VCaP (cell line): ENCODE measurements around the gene ZNF384.

ENCODE experiments used
- H3K27ac ChIP-seq: fragments of 450-650 bp; 2 replicates; pipeline ENCODE4 v1.5.1; 2017
- CTCF ChIP-seq: fragments of 450-650 bp; conservative IDR thresholded peaks from 2 replicates; pipeline ENCODE4 v1.5.1; 2017; ENCODE audit warnings: mild to moderate bottlenecking, moderate library complexity

ZNF384 gene

GRCh38 chr12:6703631-6704030 is 14.5 kb upstream of the ZNF384 start:
- no peak overlapping the region for H3K27ac ChIP-seq
- TF ChIP-seq CTCF, result no peak

- TF ChIP-seq CTCF, result no peak
- H3K27ac ChIP-seq, result no peak overlapping the region
Observed at GRCh38 chr12:6701078-6701768, 12.0 kb upstream of the ZNF384 start.

- no peak within 1 kb of the TSS for H3K27ac ChIP-seq
- TF ChIP-seq CTCF, result no peak
Observed at GRCh38 chr12:6700646-6701051, 11.5 kb upstream of the ZNF384 start, which contains the start of gene PIANP. PIANP (minus strand) TSS chr12:6700815; CDS start chr12:6698061, 2,754 bp downstream.

- no peak for TF ChIP-seq CTCF
- no peak overlapping the region for H3K27ac ChIP-seq
Observed at GRCh38 chr12:6699989-6700645, 10.9 kb upstream of the ZNF384 start.

- TF ChIP-seq CTCF, result no peak
- no peak overlapping the region for H3K27ac ChIP-seq
Observed at GRCh38 chr12:6699259-6699988, 10.2 kb upstream of the ZNF384 start.

GRCh38 chr12:6698352-6699046 is 9.3 kb upstream of the ZNF384 start:
- TF ChIP-seq CTCF, result no peak
- H3K27ac ChIP-seq, result no peak overlapping the region
